Right atrium auricular region (tissue), 2 donors: Measurements from ENCODE around the gene GPR55. TPM values are rescaled to one million over a fixed set of nuclear protein-coding genes. Genes with fewer than 3 reads are reported as not detected.

Experiments used
- DNase-seq: peaks from one replicate; pipeline ENCODE4 v3.0.0-alpha.2; 2019; ENCODE audit warnings: low spot score
- H3K27ac ChIP-seq, 2 donors: fragments of 200-600 bp; sonication (generic); 1 replicate in 1 of 2; 2 replicates in 1 of 2; pipeline ENCODE4 v1.5.1; 2016 to 2019
- H3K27me3 ChIP-seq, 2 donors: fragments of 200-600 bp; sonication (generic); one replicate each; pipeline versions ENCODE4 v1.5.1 to v1.6.0; 2017 to 2019
- H3K36me3 ChIP-seq: fragments of 200-600 bp; sonication (generic); one replicate; pipeline ENCODE4 v1.5.1; 2016
- H3K4me1 ChIP-seq, 2 donors: fragments of 200-600 bp; sonication (generic); one replicate each; pipeline versions ENCODE4 v1.5.1 to v1.6.0; 2017 to 2019
- H3K4me3 ChIP-seq, 2 donors: fragments of 200-600 bp; sonication (generic); 1 replicate in 1 of 2; 2 replicates in 1 of 2; pipeline ENCODE4 v1.5.1; 2017 to 2019; ENCODE audit warnings: mild to moderate bottlenecking in 1 of 2, moderate library complexity in 1 of 2
- H3K9me3 ChIP-seq, 2 donors: fragments of 200-600 bp; sonication (generic); one replicate each; pipeline ENCODE4 v1.5.1; 2019
- CTCF ChIP-seq, 2 donors: fragments of 200-600 bp; sonication (generic); IDR thresholded peaks; one replicate each; pipeline ENCODE4 v1.5.1; 2019; ENCODE audit warnings: antibody characterized with exemption in 2 of 2
- total RNA-seq, 2 donors: library from RNA; depleted of rRNA; stranded (reverse); fragments of >200 nt; gene quantifications; one replicate each; pipeline ENCODE4 v1.1.0, GENCODE V29; 2016

Gene GPR55
- total RNA-seq, 2 donors from 2014 or later: not detected

GRCh38 chr2:230877759-230878598, 47.1 kb downstream of the GPR55 start:
- H3K36me3 ChIP-seq: peaks cover 4% of the 10 kb centered on the region
- no peaks in the 10 kb centered on the region for H3K9me3 ChIP-seq
- no peak overlapping the region for H3K27ac ChIP-seq
- DNase-seq: no peak
- H3K4me1 ChIP-seq: no peaks in the 10 kb centered on the region
- no peaks in the 10 kb centered on the region for H3K27me3 ChIP-seq
- no peak overlapping the region for H3K4me3 ChIP-seq
- TF ChIP-seq CTCF (IDR thresholded peaks at IDR 0.05): no peak

GRCh38 chr2:230877116-230877758, 47.8 kb downstream of the GPR55 start:
- DNase-seq: no peak
- Histone ChIP-seq H3K27ac (no peak overlapping the region), H3K4me3 (no peak overlapping the region), H3K27me3 (no peaks in the 10 kb centered on the region), H3K4me1 (no peaks in the 10 kb centered on the region), H3K36me3 (peaks cover 4% of the 10 kb centered on the region), H3K9me3 (no peaks in the 10 kb centered on the region)
- TF ChIP-seq CTCF (IDR thresholded peaks at IDR 0.05): no peak

GRCh38 chr2:230875347-230876315, 49.4 kb downstream of the GPR55 start:
- Histone ChIP-seq H3K27me3 (no peaks in the 10 kb centered on the region), H3K9me3 (no peaks in the 10 kb centered on the region), H3K27ac (no peak overlapping the region), H3K4me3 (no peak overlapping the region), H3K36me3 (peaks cover 4% of the 10 kb centered on the region), H3K4me1 (peaks cover 0 to 6% of the 10 kb centered on the region in 2 donors)
- TF ChIP-seq CTCF (IDR thresholded peaks at IDR 0.05): no peak
- DNase-seq: no peak

- H3K27ac ChIP-seq: no peak overlapping the region
- H3K36me3 ChIP-seq: peaks cover 4% of the 10 kb centered on the region
- no peaks in the 10 kb centered on the region for H3K27me3 ChIP-seq
- H3K9me3 ChIP-seq: no peaks in the 10 kb centered on the region
- no peak overlapping the region for H3K4me3 ChIP-seq
- TF ChIP-seq CTCF (IDR thresholded peaks at IDR 0.05): no peak
- DNase-seq: no peak
- H3K4me1 ChIP-seq: peaks cover 0 to 14% of the 10 kb centered on the region in 2 donors
These were observed 50.2 kb downstream of the GPR55 start for GRCh38 chr2:230874876-230875275.

GRCh38 chr2:230874456-230874855, 50.6 kb downstream of the GPR55 start:
- TF ChIP-seq CTCF (IDR thresholded peaks at IDR 0.05): no peak
- Histone ChIP-seq H3K4me3 (no peak overlapping the region), H3K27me3 (no peaks in the 10 kb centered on the region), H3K27ac (no peak overlapping the region), H3K4me1 (peaks cover 0 to 14% of the 10 kb centered on the region in 2 donors), H3K9me3 (no peaks in the 10 kb centered on the region), H3K36me3 (peaks cover 4% of the 10 kb centered on the region)
- DNase-seq: no peak
